HepG2 (cell line): ENCODE results near the gene SLC2A6. TPM values are rescaled to one million over a fixed set of nuclear protein-coding genes. Genes with fewer than 3 reads are reported as not detected.

ENCODE experiments used
- ARID4A ChIP-seq: sonication (generic); formaldehyde crosslinking; IDR thresholded peaks from 2 replicates; pipeline ENCODE4 v1.5.0; 2020; ENCODE audit warnings: mild to moderate bottlenecking, missing genetic modification reagents, borderline replicate concordance
- ARID5B ChIP-seq: IDR thresholded peaks from 2 replicates; pipeline ENCODE4 v1.4.0; 2020; ENCODE audit warnings: mild to moderate bottlenecking, missing genetic modification reagents
- HNF4A ChIP-seq: sonication (generic); formaldehyde crosslinking; IDR thresholded peaks from 2 replicates; pipeline ENCODE4 v1.4.0; 2020; ENCODE audit warnings: missing genetic modification reagents
- MBD4 ChIP-seq: IDR thresholded peaks from 2 replicates; pipeline ENCODE4 v1.6.1; 2012; ENCODE audit warnings: low read length, inconsistent platforms, borderline replicate concordance
- MED1 ChIP-seq: sonication (generic); formaldehyde crosslinking; IDR thresholded peaks from 2 replicates; pipeline ENCODE4 v1.4.0; 2020; ENCODE audit warnings: missing genetic modification reagents
- NCOR1 ChIP-seq: fragments of 200-600 bp; sonication (generic); IDR thresholded peaks from 2 replicates; pipeline ENCODE4 v1.7.0; 2017; ENCODE audit warnings: antibody characterized with exemption, low read length, borderline replicate concordance
- NR2F6 ChIP-seq, 2 experiments: IDR thresholded peaks; 2 replicates each; pipeline ENCODE4 v1.6.1; 2016; ENCODE audit warnings: antibody characterized with exemption in 1 of 2, mild to moderate bottlenecking in 1 of 2
- SMAD3 ChIP-seq: sonication (generic); formaldehyde crosslinking; IDR thresholded peaks from 2 replicates; pipeline ENCODE4 v1.4.0; 2020; ENCODE audit warnings: missing genetic modification reagents
- SNAPC5 ChIP-seq: sonication (generic); formaldehyde crosslinking; IDR thresholded peaks from 2 replicates; pipeline ENCODE4 v1.8.1; 2023; ENCODE audit warnings: mild to moderate bottlenecking, missing genetic modification reagents, borderline replicate concordance
- ZBTB8A ChIP-seq: sonication (generic); formaldehyde crosslinking; IDR thresholded peaks from 2 replicates; pipeline ENCODE4 v1.4.0; 2020; ENCODE audit warnings: mild to moderate bottlenecking, low read depth, missing genetic modification reagents, borderline replicate concordance
- ZHX1 ChIP-seq: sonication (generic); formaldehyde crosslinking; IDR thresholded peaks from 2 replicates; pipeline ENCODE4 v1.8.1; 2022; ENCODE audit warnings: low read depth, mild to moderate bottlenecking, missing genetic modification reagents
- ZNF264 ChIP-seq: sonication (generic); formaldehyde crosslinking; IDR thresholded peaks from 2 replicates; pipeline ENCODE4 v1.4.0; 2020; ENCODE audit warnings: missing genetic modification reagents
- ZNF558 ChIP-seq: sonication (generic); formaldehyde crosslinking; IDR thresholded peaks from 2 replicates; pipeline ENCODE4 v1.9.0; 2022; ENCODE audit warnings: mild to moderate bottlenecking, missing genetic modification reagents, borderline replicate concordance
- ZNF792 ChIP-seq: IDR thresholded peaks from 2 replicates; pipeline ENCODE4 v1.6.1; 2016
- ZSCAN5A ChIP-seq: sonication (generic); formaldehyde crosslinking; IDR thresholded peaks from 2 replicates; pipeline ENCODE4 v1.8.0; 2022; ENCODE audit warnings: mild to moderate bottlenecking, missing genetic modification reagents, borderline replicate concordance
- polyA plus RNA-seq, 8 experiments: library from polyadenylated mRNA; depleted of rRNA in 3 of 8; stranded (reverse) in 7 of 8; unstranded in 1 of 8; fragments of >200 nt; fragmentation: Illumina TruSeq in 4 of 8; extraction: Trizol in 4 of 8; gene quantifications; 2 replicates each; pipeline versions ENCODE4 v1.2.1 to v1.2.3, GENCODE V29; 2011 to 2016; ENCODE audit warnings: low read depth in 4 of 8, missing spikeins in 1 of 8, mixed read lengths in 1 of 8; ENCODE audit not compliant: insufficient read depth in 1 of 8
- total RNA-seq, 5 experiments: library from RNA; depleted of rRNA; stranded (reverse); fragments of >200 nt; fragmentation: Illumina TruSeq; extraction: Trizol; gene quantifications; 2 replicates each; pipeline ENCODE4 v1.2.3, GENCODE V29; 2016; ENCODE audit warnings: low read depth in 1 of 5

SLC2A6 gene
- total and polyA plus RNA-seq, 2 of the 13 experiments (the other 11 are each of a cell fraction or from before 2014, with no cell fraction given): 4.1 to 15.0 TPM

GRCh38 chr9:133427658-133428348 lies 51.1 kb downstream of the SLC2A6 start (continued):
- TF ChIP-seq ZNF558 (CRISPR knock-in tag) (no peak), ARID5B (CRISPR knock-in tag) (peak; percentile 40; the same call in 1 of the 2 replicates), MBD4 (no peak), NR2F6 (IDR thresholded peaks at IDR 0.05) (no peak), NR2F6 (CRISPR knock-in tag; IDR thresholded peaks at IDR 0.05) (0 out of 2 replicates have a peak, but pooled peaks have one; percentile 26), ZNF264 (CRISPR knock-in tag) (0 out of 2 replicates have a peak, but pooled peaks have one; percentile 34), MED1 (0 out of 2 replicates have a peak, but pooled peaks have one; percentile 35), ZBTB8A (CRISPR knock-in tag) (no peak), SNAPC5 (CRISPR knock-in tag) (0 out of 2 replicates have a peak, but pooled peaks have one; percentile 20), NCOR1 (no peak), HNF4A (peak; percentile 50), ARID4A (CRISPR knock-in tag) (peak; percentile 34; the same call in 1 of the 2 replicates), ZSCAN5A (CRISPR knock-in tag) (no peak), ZNF792 (CRISPR knock-in tag) (peak; percentile 46; the same call in 1 of the 2 replicates), ZHX1 (CRISPR knock-in tag) (0 out of 2 replicates have a peak, but pooled peaks have one; percentile 44), SMAD3 (CRISPR knock-in tag) (no peak)
